Stimulated activated effector memory CD8-positive, alpha-beta T cell treated with anti-CD3 and anti-CD28 coated beads, Interleukin-12 subunit alpha, Interleukin-12 subunit beta, amount 100 ng/mL, for 72 hours (primary cell): ENCODE results near the gene HMCN2.

Experiments
- ATAC-seq: fragments of 150-1000 bp; cut with Tn5 transposase; 2 replicates; pipeline ENCODE4 v1.10.0; 2021
- DNase-seq, 2 donors: peaks; one replicate each; pipeline ENCODE4 v3.0.0; 2021 to 2022; ENCODE audit warnings: low spot score in 2 of 2
- H3K27ac Mint-ChIP-seq: one replicate; pipeline ENCODE4 v1.8.0; 2022; ENCODE audit warnings: mild to moderate bottlenecking, mixed read lengths
- H3K36me3 Mint-ChIP-seq: one replicate; pipeline ENCODE4 v1.8.0; 2022; ENCODE audit warnings: mild to moderate bottlenecking, mixed read lengths
- H3K4me1 Mint-ChIP-seq: one replicate; pipeline ENCODE4 v1.8.0; 2022; ENCODE audit warnings: mixed read lengths
- H3K4me3 Mint-ChIP-seq: one replicate; pipeline ENCODE4 v1.8.0; 2022; ENCODE audit warnings: mild to moderate bottlenecking, mixed read lengths
- H3K9me3 Mint-ChIP-seq: one replicate; pipeline ENCODE4 v1.8.0; 2022; ENCODE audit warnings: mixed read lengths

The HMCN2 gene

GRCh38 chr9:130477564-130477963 is 212.0 kb downstream of the HMCN2 start:
- ATAC-seq (no peak), DNase-seq (no peak)
- no peak overlapping the region for H3K27ac Mint-ChIP-seq
- no peak overlapping the region for H3K4me3 Mint-ChIP-seq
- H3K4me1 Mint-ChIP-seq: no peaks in the 10 kb centered on the region
- H3K9me3 Mint-ChIP-seq: no peaks in the 10 kb centered on the region
- H3K36me3 Mint-ChIP-seq: no peaks in the 10 kb centered on the region

- H3K4me1 Mint-ChIP-seq: no peaks in the 10 kb centered on the region
- no peak for ATAC-seq
- no peak overlapping the region for H3K27ac Mint-ChIP-seq
- no peaks in the 10 kb centered on the region for H3K9me3 Mint-ChIP-seq
- DNase-seq: no peak
- no peak overlapping the region for H3K4me3 Mint-ChIP-seq
- no peaks in the 10 kb centered on the region for H3K36me3 Mint-ChIP-seq
Measured at GRCh38 chr9:130478152-130478551, 212.6 kb downstream of the HMCN2 start.

- Mint-ChIP-seq H3K27ac (no peak overlapping the region), H3K4me1 (no peaks in the 10 kb centered on the region), H3K9me3 (no peaks in the 10 kb centered on the region), H3K36me3 (no peaks in the 10 kb centered on the region), H3K4me3 (no peak overlapping the region)
- DNase-seq (no peak), ATAC-seq (no peak)
Measured at GRCh38 chr9:130478736-130479575, 213.4 kb downstream of the HMCN2 start.

- no peak for DNase-seq
- Mint-ChIP-seq H3K36me3 (no peaks in the 10 kb centered on the region), H3K27ac (no peak overlapping the region), H3K4me3 (no peak overlapping the region), H3K4me1 (no peaks in the 10 kb centered on the region), H3K9me3 (no peaks in the 10 kb centered on the region)
- no peak for ATAC-seq
Measured at GRCh38 chr9:130479587-130479986, 214.0 kb downstream of the HMCN2 start.

GRCh38 chr9:130480673-130481072 is 215.1 kb downstream of the HMCN2 start:
- ATAC-seq (no peak), DNase-seq (no peak)
- Mint-ChIP-seq H3K4me3 (no peak overlapping the region), H3K27ac (no peak overlapping the region), H3K36me3 (no peaks in the 10 kb centered on the region), H3K9me3 (no peaks in the 10 kb centered on the region), H3K4me1 (no peaks in the 10 kb centered on the region)

- Mint-ChIP-seq H3K4me1 (no peaks in the 10 kb centered on the region), H3K4me3 (no peak overlapping the region), H3K9me3 (no peaks in the 10 kb centered on the region), H3K27ac (no peak overlapping the region), H3K36me3 (no peaks in the 10 kb centered on the region)
- no peak for DNase-seq
- ATAC-seq: no peak
Measured at GRCh38 chr9:130482463-130482862, 216.9 kb downstream of the HMCN2 start.

- no peaks in the 10 kb centered on the region for H3K4me1 Mint-ChIP-seq
- H3K27ac Mint-ChIP-seq: no peak overlapping the region
- H3K36me3 Mint-ChIP-seq: no peaks in the 10 kb centered on the region
- H3K9me3 Mint-ChIP-seq: no peaks in the 10 kb centered on the region
- ATAC-seq (no peak), DNase-seq (no peak)
- H3K4me3 Mint-ChIP-seq: no peak overlapping the region
Measured at GRCh38 chr9:130483371-130483971, 217.9 kb downstream of the HMCN2 start.
